Posterior vena cava (tissue), 2 donors: ENCODE data around the gene SYNM. TPM values are rescaled to one million over a fixed set of nuclear protein-coding genes. Genes with fewer than 3 reads are reported as not detected.
A peak's percentile ranks its signal among the peaks of the same experiment; 100 is the strongest.
"Not testable (repeated sequence)": the region's sequence is repeated elsewhere in the genome, so short reads cannot be mapped to it uniquely, and the experiment has no call there.

ENCODE experiments used
- DNase-seq: peaks from one replicate; pipeline ENCODE4 v3.0.0-alpha.2; 2020; ENCODE audit warnings: low spot score
- intact Hi-C, 2 donors: fragments of 100-400 bp; cut with DNase I; formaldehyde crosslinking; loops; one replicate each; pipeline versions ENCODE4 v1.14.1 to v1.14.2; 2022 to 2023
- total RNA-seq, 2 donors: library from RNA; stranded (reverse); fragmentation: NEBNext Ultra II Directional; extraction: Animal tissue kit (Norgen Biotek cat#: 25700); gene quantifications; one replicate each; pipeline ENCODE4 v1.2.1, GENCODE V29; 2021
- donor health status: DM: yes; HTN: yes; CAD: no.
- donor health status: DM: yes; HTN: yes; CAD: no.

The SYNM gene
- total RNA-seq, 2 donors from 2014 or later: 447 to 863 TPM

DNA sequence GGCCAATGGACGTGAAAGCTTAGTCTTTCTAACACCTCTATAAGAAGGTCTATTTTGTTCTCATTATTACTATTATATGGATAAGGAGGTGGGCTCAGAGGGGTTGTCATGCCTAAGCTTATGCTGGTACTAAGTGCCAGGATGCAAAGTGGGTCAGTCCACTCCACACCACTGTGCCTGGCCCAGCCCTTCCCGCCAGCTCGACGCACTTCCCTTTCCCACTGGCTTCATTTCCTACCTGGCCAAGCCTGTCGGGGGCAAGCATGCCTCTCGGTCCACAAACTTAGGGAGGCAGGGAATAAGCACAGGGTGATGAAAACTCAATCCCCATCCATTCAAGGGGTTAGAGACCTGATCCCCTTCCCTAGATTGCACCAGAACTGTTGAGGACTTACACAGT lies 5.9 kb upstream of the SYNM start:
- DNase-seq: no peak
- intact Hi-C loops: no loop called here

DNA sequence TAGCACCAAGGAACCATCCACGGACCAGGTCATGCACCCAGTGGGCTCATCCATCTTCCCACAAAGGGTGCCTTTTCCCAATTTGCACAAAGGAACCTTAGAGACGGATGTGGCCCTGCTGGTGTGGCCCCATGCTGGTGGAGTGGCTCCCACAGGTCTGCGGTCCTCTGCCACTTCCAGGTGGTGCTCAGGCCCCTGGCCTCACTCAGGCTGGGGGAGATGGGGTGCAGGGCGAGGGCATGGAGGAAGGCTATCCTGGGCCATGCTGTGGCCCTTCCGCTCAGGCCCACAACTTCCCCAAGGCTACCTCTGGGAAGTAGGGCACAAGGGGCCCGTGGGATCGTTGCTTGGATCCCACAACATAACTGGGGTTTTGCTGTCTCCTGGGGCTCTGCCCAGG lies 5.2 kb upstream of the SYNM start:
- peak; percentile 49 for DNase-seq
- intact Hi-C loops: loop anchor here in 1 of 2 donors (2.0 kb wide), 1 partner anchor 113 kb away; no protein-coding TSS in a partner anchor

GRCh38 chr15:99100245-99101173 lies 4.4 kb upstream of the SYNM start:
- intact Hi-C loops: loop anchor here in 1 of 2 donors (2.0 kb wide), 1 partner anchor 112 kb away; no protein-coding TSS in a partner anchor
- DNase-seq: peak; percentile 94

- no peak for DNase-seq
- intact Hi-C loops: loop anchor here in 1 of 2 donors (2.0 kb wide), 1 partner anchor 111 kb away; no protein-coding TSS in a partner anchor
Observed at GRCh38 chr15:99101501-99101900, 3.4 kb upstream of the SYNM start.

DNA sequence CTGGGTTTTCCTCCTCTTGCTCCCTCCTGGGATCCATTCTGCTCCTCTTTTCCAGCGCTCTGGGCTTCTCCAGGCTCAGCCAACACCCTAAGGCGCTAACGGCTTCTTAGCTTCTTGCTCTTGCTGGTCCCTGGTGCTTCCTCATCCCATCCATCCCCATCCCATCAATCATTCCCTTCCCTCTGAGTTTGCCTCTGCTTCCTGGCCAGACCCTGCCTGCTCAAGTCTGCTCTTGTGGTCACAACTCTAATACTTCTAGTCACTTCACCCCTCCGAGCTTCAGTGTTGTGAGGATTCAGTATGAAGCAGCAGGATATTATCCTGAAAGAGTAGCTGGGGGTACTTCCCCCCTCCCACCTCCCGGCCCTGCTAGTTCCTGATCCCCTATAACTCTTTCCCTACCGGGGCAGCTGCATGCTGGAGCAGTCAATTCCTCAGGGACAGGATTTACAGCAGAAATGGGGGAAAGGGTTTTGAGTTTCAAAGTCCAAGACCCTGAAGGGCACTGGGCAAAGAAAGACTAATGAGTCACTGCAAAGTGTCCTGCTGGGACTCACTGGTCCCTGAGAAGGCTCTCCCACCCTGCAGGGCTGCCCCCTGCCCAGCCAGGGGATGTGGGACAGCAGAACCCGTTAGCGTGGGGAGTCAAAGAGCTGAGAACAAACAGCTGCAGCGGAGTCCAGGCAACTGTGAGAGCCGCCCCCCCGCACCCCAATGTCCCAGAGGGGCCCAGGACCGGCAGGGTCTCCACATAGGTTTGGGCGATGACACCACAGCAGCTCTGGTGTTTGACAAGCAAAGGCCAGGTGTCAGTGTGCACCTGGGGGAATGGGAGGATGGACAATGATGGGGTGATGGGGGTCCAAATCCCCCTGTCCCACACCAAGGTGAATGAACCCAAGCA lies 2.3 kb upstream of the SYNM start:
- DNase-seq: peak; percentile 75

DNA sequence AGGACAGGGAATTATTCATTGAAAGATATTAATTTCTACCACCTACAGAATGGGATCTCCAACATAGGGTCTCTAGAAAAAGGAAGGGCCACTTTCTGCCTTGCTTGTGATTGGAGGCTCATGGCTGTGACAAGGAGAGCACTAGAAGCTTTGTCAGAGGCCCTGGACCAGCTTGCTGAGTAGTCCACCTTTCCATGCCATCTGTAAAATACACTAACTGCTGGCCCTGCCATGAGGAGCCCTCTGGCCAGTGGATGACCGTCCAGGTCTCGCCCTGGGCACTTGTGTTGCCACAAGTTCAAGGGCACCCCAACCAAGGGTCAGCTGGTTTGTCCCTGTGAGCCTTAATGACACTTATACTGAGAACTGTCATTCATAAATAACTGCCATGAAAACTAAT lies 1.6 kb upstream of the SYNM start:
- intact Hi-C loops: no loop called here
- DNase-seq: peak; percentile 75

More for the DNA sequence above, 2.3 kb upstream of the SYNM start:
- intact Hi-C loops: no loop called here

GRCh38 chr15:99105514-99106341 lies 848 bp downstream of the SYNM start:
- intact Hi-C loops: loop anchor here in 1 of 2 donors (5.0 kb wide), 1 partner anchor 72 kb away; no protein-coding TSS in a partner anchor
- peak; percentile 82 for DNase-seq

DNA sequence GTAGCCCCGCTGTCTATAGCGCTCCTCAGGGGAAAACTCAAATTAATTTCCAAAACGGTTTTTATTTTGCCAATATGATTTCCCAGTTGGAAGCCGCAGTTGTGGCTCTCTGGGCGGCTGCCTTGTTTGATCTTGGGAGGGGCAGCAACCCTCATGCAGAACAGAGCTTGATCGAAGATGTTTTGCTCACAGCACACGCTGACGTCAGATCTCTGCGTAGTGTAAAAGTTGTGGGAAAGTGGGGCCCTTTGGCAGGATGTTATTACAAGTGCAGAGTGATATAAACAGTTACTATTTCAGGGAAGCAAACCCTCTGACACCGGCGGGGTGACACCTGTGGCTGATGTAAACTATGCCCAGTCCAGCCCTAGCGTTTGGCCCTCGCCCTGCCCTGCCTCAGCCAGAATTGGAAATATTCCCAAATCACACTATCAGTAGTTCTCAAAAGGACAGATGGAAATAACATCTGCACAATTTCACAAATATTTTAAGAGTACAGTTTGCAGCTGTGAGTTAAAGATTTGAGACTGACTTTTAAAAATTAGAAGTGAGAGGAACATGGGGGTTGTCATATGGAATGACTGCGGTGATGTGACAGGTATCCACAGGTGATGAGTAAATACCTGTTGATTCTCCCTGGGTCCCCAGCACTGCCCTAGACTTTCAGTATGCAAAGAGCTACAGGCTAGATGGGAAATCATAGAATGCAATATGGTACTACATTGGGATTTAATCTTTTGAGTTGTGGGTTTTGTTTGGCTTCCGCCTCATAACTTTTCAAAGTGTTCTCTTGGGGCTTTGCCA lies 1.7 kb downstream of the SYNM start:
- intact Hi-C loops: loop anchor here in 1 of 2 donors (5.0 kb wide), 1 partner anchor 71 kb away; no protein-coding TSS in a partner anchor
- DNase-seq: peak; percentile 68

DNA sequence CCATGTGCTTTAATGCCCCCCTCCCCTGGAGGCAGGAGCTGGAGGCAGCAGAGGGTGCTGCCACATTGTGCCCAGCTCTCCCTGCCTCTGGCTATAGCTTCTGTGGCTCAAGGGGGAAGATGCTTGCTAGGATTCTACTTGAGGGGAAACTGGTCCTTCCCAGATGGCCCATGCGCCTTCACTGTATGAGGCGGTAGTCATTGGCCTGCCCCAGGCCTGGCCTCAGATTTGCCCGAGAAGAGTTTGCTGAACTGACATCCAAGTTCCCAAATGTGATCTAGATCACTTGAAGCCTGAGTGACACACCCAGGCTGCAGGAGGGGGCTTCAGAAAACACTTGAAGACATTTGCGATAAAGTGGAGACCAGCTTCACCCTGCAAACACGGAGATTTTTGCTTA lies 4.1 kb downstream of the SYNM start:
- intact Hi-C loops: loop anchor here in 1 of 2 donors (5.0 kb wide), 1 partner anchor 68 kb away; no protein-coding TSS in a partner anchor
- peak; percentile 53 for DNase-seq

- intact Hi-C loops: loop anchor here (5.0 kb wide), 2 partner anchors 68 to 103 kb away; no protein-coding TSS in a partner anchor
- DNase-seq: no peak
Observed at GRCh38 chr15:99109555-99110021, 4.7 kb downstream of the SYNM start.

DNA sequence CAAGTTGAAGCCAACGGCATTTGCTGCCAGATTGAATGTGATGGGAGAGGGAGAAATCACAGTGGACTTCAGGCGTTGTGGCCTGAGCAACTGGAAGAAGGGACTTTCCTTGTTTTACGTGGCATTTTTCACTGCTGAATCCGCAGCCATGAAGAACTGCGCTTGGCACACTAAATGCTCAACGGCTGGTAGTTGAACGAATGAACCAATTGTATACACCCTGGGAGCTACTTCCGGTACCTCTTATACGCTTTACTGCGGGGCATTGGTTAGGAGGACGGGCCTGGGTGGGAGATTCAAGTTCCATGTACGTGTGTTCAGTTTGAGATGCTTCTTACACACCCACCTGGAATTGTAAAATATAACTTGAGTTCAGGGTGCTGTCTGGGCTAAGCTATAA lies 5.2 kb downstream of the SYNM start:
- DNase-seq: no peak
- intact Hi-C loops: loop anchor here in 1 of 2 donors (5.0 kb wide), 1 partner anchor 102 kb away; no protein-coding TSS in a partner anchor

GRCh38 chr15:99110581-99111320 lies 5.9 kb downstream of the SYNM start:
- DNase-seq: no peak
- intact Hi-C loops: loop anchor here in 1 of 2 donors (5.0 kb wide), 1 partner anchor 102 kb away; no protein-coding TSS in a partner anchor

GRCh38 chr15:99111641-99112040 lies 6.8 kb downstream of the SYNM start:
- intact Hi-C loops: loop anchor here in 1 of 2 donors (5.0 kb wide), 1 partner anchor 101 kb away; no protein-coding TSS in a partner anchor
- DNase-seq: not testable (repeated sequence)

DNA sequence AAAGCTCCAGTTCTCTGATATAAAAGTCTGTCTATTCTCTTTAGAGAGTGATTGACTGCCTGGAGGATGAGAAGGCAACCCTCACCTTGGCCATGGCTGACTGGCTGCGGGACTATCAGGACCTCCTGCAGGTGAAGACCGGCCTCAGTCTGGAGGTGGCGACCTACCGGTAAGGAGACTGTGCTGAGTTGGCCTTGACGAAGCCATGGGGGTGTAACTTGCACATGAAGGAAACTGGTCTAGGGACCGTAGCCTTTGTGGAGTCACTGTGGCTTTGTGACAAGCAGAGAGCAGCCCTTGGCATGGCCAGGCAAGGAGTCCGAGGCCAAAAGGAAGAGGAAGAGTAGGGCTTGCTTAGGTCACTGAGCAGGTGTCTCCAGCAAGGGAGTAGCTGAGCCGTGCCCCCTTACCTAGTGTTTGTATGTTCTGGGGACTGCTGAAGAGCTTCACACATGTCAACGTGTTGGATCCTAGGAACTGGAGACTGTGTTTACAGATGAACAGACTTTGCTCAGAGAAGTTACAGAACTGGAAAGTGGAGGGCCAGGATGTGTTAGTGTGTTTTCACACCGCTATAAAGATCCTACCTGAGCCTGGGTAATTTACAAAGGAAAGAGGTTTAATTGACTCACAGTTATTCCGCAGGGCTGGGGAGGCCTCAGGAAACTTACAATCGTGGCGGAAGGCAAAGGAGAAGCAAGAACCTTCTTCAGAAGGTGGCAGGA lies 8.8 kb downstream of the SYNM start:
- DNase-seq: peak; percentile 73
- intact Hi-C loops: loop anchor here in 1 of 2 donors (5.0 kb wide), 1 partner anchor 99 kb away; no protein-coding TSS in a partner anchor

DNA sequence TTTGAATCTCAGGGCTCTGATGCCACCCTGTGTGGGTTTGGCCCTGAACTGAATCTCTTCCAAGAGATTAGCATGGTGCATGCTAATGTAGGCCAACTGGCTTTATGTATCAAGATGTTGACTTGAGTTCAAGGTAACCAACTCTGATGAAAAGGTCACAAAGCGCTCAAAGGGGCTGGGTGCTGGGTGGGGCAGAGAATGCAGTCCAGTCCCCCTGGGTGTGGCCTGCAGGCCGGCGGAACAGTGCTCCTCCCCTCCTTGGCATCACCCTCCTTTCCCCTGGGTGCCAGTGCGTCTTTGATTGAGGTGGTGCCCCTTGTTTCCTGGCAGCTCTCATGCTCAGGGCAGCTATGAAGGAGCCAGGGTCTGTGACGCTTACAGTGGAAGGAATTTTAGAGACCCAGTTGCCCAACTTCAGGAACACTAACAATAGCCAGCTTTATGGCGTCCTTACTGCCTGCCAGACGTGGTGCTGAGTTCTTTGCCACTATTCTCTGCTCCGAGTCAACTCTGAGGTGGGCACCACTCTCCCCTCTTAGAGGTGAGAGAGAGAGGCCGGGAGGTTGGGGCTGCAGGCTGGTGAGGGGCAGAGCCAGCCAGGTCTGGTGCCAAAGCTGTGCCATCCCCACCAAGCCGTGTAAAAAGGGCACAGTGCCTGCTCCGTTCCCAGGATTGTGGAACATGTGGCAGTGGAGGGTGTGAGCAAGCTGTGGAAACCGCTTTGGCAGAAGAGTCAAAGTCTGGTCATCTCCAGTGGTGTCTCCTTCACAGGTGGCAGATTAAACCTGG lies 9.8 kb downstream of the SYNM start:
- peak; percentile 35 for DNase-seq
- intact Hi-C loops: loop anchor here in 1 of 2 donors (5.0 kb wide), 1 partner anchor 98 kb away; no protein-coding TSS in a partner anchor
